DND-41 (cell line): ENCODE data around the gene MTPN.

Experiments used
- CTCF ChIP-seq: IDR thresholded peaks from 2 replicates; pipeline ENCODE4 v1.5.1; 2012; ENCODE audit warnings: borderline replicate concordance, low read length, moderate library complexity, mild to moderate bottlenecking; ENCODE audit not compliant: poor library complexity, severe bottlenecking; ENCODE audit errors: extremely low read depth
- EZH2 ChIP-seq: IDR thresholded peaks from 3 replicates; pipeline ENCODE4 v1.6.1; 2012; ENCODE audit warnings: borderline replicate concordance, low read depth, mild to moderate bottlenecking, moderate library complexity, low read length, inconsistent platforms; ENCODE audit not compliant: severe bottlenecking

- TF ChIP-seq CTCF = no peak
- no peak for TF ChIP-seq EZH2
Measured at GRCh38 chr7:136012238-136012637, 35.1 kb upstream of the MTPN start.
